DOHH2 (cell line): ENCODE results near the gene MYO10.

ENCODE experiments used
- CTCF ChIP-seq: fragments of 200-600 bp; sonication (generic); IDR thresholded peaks from one replicate; pipeline ENCODE4 v1.5.1; 2014; ENCODE audit warnings: antibody characterized with exemption, mild to moderate bottlenecking, low read depth, low read length; ENCODE audit not compliant: poor library complexity, severe bottlenecking
- EZH2phosphoT487 ChIP-seq: fragments of 200-600 bp; sonication (generic); IDR thresholded peaks from 2 replicates; pipeline ENCODE4 v1.6.1; 2017; ENCODE audit warnings: borderline replicate concordance, mild to moderate bottlenecking, antibody characterized with exemption, low read length, moderate library complexity, mixed read lengths

- no peak for TF ChIP-seq CTCF
- TF ChIP-seq EZH2phosphoT487: no peak
These were observed 279.4 kb downstream of the MYO10 start for GRCh38 chr5:16656561-16657191.
